ENCODE data around the gene BFSP1. TPM values are rescaled to one million over a fixed set of nuclear protein-coding genes. Genes with fewer than 3 reads are reported as not detected.

BFSP1 gene
- total RNA-seq, 1 donor from 2014 or later: 9.6 TPM

DNA sequence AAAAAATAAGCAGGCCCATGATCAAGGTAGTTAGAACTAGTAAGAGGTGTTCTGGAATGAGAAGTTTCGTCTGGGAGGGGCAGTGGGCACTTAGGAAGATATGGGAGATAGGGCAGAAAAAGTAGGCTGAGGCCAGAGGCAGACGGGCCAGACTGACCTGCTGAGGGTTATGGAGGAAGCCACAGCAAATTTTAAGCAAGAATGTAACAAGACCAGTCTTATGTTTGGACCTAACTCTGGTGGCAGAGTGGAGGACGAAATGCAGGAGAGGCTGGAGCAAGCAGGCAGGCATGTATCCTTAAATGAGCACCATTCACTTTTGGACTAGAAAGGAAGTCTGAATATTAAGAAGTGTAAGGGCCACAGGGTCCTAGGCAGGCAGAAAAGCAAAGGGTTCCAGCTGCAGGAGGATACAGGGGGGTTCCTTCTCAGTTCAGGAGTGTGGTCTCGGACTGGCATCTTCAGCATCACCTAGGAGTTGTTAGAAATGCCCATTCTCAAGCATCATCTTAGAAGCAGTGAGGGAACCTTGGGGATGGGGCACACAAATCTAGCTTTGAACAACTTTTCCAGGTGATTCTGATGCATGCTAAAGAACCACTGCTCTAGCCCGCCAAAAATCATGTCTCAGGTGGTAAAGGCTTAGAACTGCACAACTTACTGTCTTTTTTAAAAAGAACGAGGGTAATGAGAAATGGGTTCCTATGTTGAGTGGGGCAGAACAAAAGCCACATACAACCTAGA is 37.0 kb upstream of the BFSP1 start:
- Mint-ChIP-seq H3K27me3 (ENCODE audit: low read depth) (no peaks in the 10 kb centered on the region), H3K9me3 (ENCODE audit: low read depth) (no peaks in the 10 kb centered on the region), H3K27ac (ENCODE audit: unreplicated experiment) (peak overlapping the region; percentile 98), H3K4me1 (ENCODE audit: low read depth) (peaks cover 62% of the 10 kb centered on the region), H3K36me3 (ENCODE audit: low read depth) (peaks cover 16% of the 10 kb centered on the region), H3K4me3 (ENCODE audit: unreplicated experiment) (peak overlapping the region; percentile 86)
- DNase-seq (ENCODE audit: low spot score): no peak
- TF ChIP-seq, protein P1, sequence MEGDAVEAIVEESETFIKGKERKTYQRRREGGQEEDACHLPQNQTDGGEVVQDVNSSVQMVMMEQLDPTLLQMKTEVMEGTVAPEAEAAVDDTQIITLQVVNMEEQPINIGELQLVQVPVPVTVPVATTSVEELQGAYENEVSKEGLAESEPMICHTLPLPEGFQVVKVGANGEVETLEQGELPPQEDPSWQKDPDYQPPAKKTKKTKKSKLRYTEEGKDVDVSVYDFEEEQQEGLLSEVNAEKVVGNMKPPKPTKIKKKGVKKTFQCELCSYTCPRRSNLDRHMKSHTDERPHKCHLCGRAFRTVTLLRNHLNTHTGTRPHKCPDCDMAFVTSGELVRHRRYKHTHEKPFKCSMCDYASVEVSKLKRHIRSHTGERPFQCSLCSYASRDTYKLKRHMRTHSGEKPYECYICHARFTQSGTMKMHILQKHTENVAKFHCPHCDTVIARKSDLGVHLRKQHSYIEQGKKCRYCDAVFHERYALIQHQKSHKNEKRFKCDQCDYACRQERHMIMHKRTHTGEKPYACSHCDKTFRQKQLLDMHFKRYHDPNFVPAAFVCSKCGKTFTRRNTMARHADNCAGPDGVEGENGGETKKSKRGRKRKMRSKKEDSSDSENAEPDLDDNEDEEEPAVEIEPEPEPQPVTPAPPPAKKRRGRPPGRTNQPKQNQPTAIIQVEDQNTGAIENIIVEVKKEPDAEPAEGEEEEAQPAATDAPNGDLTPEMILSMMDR (IDR thresholded peaks at IDR 0.05): no peak

GRCh38 chr20:17566345-17566744 is 35.2 kb upstream of the BFSP1 start:
- H3K27me3 Mint-ChIP-seq (ENCODE audit: low read depth): no peaks in the 10 kb centered on the region
- TF ChIP-seq, protein P1 (IDR thresholded peaks at IDR 0.05): no peak
- peaks cover 6% of the 10 kb centered on the region for H3K36me3 Mint-ChIP-seq (ENCODE audit: low read depth)
- no peak for DNase-seq (ENCODE audit: low spot score)
- H3K9me3 Mint-ChIP-seq (ENCODE audit: low read depth): no peaks in the 10 kb centered on the region
- peaks cover 67% of the 10 kb centered on the region for H3K4me1 Mint-ChIP-seq (ENCODE audit: low read depth)
- H3K4me3 Mint-ChIP-seq (ENCODE audit: unreplicated experiment): no peak overlapping the region
- H3K27ac Mint-ChIP-seq (ENCODE audit: unreplicated experiment): peak overlapping the region; percentile 87

- no peak for DNase-seq (ENCODE audit: low spot score)
- Mint-ChIP-seq H3K4me1 (ENCODE audit: low read depth) (peaks cover 78% of the 10 kb centered on the region), H3K27me3 (ENCODE audit: low read depth) (no peaks in the 10 kb centered on the region), H3K9me3 (ENCODE audit: low read depth) (no peaks in the 10 kb centered on the region), H3K36me3 (ENCODE audit: low read depth) (no peaks in the 10 kb centered on the region), H3K4me3 (ENCODE audit: unreplicated experiment) (no peak overlapping the region), H3K27ac (ENCODE audit: unreplicated experiment) (peak overlapping the region; percentile 87)
- TF ChIP-seq, protein P1 (IDR thresholded peaks at IDR 0.05): no peak
Observed at GRCh38 chr20:17565169-17565845, 34.1 kb upstream of the BFSP1 start.

DNA sequence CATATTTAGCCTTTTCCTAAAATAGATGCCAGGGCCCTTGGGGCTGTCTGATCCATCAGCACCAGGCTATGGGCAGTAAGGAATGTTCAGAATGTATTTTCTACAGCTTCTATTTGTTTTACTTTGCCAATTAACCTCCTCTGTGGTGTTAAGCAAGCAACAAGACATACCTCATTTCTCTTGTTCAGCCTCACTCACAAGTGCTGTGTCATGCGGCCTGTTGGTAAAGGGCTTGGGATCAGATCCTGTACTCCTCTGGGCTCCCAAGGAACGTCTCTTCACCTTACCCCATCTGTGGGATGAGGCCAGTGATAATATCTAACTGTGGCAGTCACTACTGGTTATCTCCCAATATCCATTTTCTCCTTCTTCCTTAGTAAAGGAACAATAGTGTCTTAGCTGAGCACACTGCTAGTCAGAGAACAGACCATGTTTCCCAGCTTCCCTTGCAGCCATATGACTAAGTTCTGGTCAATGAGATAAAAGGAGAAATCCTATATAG is 31.7 kb upstream of the BFSP1 start:
- no peak for DNase-seq (ENCODE audit: low spot score)
- Mint-ChIP-seq H3K4me1 (ENCODE audit: low read depth) (peaks cover 91% of the 10 kb centered on the region), H3K27ac (ENCODE audit: unreplicated experiment) (peak overlapping the region; percentile 98)

More for the DNA sequence above, 31.7 kb upstream of the BFSP1 start:
- Mint-ChIP-seq H3K36me3 (ENCODE audit: low read depth) (no peaks in the 10 kb centered on the region), H3K27me3 (ENCODE audit: low read depth) (no peaks in the 10 kb centered on the region), H3K4me3 (ENCODE audit: unreplicated experiment) (no peak overlapping the region), H3K9me3 (ENCODE audit: low read depth) (no peaks in the 10 kb centered on the region)
- TF ChIP-seq, protein P1 (IDR thresholded peaks at IDR 0.05): no peak
